Measurements from ENCODE around the gene GOLT1A.
"Not testable (repeated sequence)": the region's sequence is repeated elsewhere in the genome, so short reads cannot be mapped to it uniquely, and the experiment has no call there.

Gene GOLT1A

DNA sequence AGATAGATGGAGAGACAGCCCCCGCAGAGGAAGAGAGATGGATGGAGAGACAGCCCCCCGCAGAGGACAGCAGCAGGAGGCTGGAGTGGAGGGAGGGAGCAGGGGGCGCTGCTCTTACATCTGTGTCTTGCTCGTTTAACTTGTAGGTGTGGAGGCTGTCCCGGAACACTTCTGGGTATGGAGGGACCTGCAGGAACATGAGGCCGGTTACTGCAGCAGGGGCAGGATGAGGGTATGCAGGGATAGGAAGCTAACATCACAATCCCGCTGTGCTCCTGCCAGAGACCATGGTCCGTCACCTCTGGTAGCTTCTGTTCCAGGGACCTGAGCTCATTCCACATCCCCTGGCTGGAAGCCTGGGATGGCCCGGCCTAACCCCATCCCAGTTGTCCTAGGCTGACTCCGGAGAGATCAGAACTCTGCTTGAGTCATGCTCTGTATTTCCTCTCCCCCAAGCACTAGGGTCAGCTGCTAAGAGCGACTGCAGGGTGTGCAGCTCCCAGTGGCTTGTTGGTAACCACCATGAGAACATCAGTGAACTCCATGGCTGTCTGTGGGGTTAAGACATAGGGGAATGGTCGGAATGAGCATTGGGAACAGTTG lies 36.7 kb upstream of the GOLT1A start:
- no peak overlapping the region for H3K4me3 ChIP-seq (ENCODE audit: low read length)
- DNase-seq (ENCODE audit: low read depth, low spot score): no peak

DNA sequence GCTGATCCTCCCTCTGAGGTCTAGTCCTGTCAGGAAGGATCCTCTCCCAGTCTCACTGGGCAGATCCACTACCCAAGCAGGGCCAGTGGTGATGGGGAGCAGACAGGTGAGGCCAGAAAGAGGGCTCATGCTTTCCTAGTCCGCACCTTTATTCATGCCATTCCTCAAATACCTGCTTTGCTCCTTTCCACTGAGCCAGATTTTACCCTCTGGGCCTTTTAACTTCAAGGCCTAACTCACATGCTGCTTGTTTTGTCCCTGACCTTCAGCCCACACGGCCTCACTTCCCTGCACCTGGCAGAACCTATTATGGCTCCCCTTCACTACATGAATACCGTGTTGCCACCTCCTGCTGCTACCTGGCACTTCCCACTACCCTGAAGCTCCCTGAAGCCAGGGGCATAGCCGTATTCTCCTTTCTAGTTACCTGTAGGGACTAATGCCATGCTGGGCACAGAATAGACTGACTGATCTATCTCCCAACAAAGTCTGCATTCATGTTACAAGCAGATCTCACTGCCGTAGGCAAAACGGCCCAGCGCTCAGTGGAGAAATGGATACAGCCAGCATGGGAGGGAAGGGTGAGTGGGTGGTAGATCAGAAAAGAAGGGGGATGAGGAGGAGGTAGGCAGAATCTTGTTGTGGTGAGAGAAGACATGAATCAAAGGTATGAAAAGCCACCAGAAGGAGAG lies 36.1 kb upstream of the GOLT1A start:
- no peak for DNase-seq (ENCODE audit: low read depth, low spot score)
- no peak overlapping the region for H3K4me3 ChIP-seq (ENCODE audit: low read length)

DNA sequence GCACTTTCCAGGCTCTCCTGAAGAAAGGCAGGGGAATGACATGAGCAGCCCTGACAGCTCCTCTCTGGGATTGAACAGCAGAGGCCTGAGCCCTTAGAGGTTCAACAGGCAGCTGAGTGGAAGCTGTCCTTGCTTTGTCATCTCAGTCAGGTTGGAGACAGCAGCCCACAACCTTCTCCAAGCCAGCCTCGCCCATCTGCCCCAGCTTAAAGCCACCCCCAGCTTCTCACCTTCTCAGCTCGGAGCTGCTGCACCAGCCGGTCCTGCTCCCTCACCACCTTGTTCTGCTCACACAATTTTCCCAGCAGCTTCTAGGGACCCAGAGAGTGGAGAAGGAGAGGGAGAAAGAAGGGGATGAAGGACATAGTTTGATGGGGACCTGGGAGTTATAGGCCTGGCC lies 35.2 kb upstream of the GOLT1A start:
- DNase-seq (ENCODE audit: low read depth, low spot score): no peak
- no peak overlapping the region for H3K4me3 ChIP-seq (ENCODE audit: low read length)

- H3K4me3 ChIP-seq (ENCODE audit: low read length): no peak overlapping the region
- DNase-seq (ENCODE audit: low read depth, low spot score): no peak
Observed at GRCh38 chr1:204246876-204247275, 33.1 kb upstream of the GOLT1A start.

DNA sequence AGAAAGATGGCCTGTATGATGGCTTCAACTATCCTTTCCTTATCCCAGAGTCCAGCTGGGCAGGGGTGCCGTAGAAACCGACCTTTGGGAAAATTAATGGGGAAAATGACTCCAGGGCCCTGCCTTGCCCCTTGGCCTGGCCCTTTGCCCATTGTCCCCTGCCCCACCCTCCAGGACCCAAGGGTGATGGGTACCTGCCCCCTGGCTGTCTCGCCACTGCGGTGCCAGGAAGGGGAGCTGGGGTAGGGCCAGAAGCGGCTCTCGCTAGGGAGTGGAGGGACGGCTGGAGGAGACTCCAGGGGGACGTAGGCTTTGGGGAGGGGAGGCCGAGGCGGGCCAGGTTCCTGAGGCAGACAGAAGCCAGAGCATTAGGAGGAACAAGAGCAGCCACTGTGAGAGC lies 29.1 kb upstream of the GOLT1A start:
- no peak for DNase-seq (ENCODE audit: low read depth, low spot score)
- no peak overlapping the region for H3K4me3 ChIP-seq (ENCODE audit: low read length)

DNA sequence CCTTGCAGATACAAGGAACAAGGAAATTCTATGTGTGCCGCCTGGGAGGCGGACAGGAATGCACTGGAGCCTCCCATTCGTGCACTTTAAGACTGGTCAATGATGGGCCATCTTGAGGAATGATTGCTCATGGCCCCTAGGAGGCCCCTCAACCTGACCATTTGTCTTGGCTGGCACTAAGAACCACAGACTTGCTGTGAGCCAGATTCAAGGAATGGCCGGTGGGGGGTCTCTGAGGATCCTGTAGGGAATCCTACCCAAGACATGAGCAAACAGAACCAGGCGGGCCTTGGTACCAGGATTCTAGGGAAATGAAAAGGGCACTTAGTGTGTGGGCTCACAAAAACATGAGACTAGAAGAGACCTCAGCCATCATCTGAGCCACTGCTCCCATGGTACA lies 28.1 kb upstream of the GOLT1A start:
- H3K4me3 ChIP-seq (ENCODE audit: low read length): no peak overlapping the region
- DNase-seq (ENCODE audit: low read depth, low spot score): no peak

- DNase-seq (ENCODE audit: low read depth, low spot score): peak; percentile 28
- H3K4me3 ChIP-seq (ENCODE audit: low read length): no peak overlapping the region
Observed at GRCh38 chr1:204241050-204241449, 27.3 kb upstream of the GOLT1A start.

GRCh38 chr1:204240233-204240632 lies 26.4 kb upstream of the GOLT1A start:
- no peak for DNase-seq (ENCODE audit: low read depth, low spot score)
- no peak overlapping the region for H3K4me3 ChIP-seq (ENCODE audit: low read length)

- DNase-seq (ENCODE audit: low read depth, low spot score); H3K4me3 ChIP-seq (ENCODE audit: low read length): not testable (repeated sequence)
Observed at GRCh38 chr1:204239401-204239800, 25.6 kb upstream of the GOLT1A start.

- not testable (repeated sequence) for DNase-seq (ENCODE audit: low read depth, low spot score)
Observed at GRCh38 chr1:204238520-204238919, 24.7 kb upstream of the GOLT1A start.

GRCh38 chr1:204237515-204237914 lies 23.7 kb upstream of the GOLT1A start:
- DNase-seq (ENCODE audit: low read depth, low spot score); H3K4me3 ChIP-seq (ENCODE audit: low read length): not testable (repeated sequence)

More at GRCh38 chr1:204238520-204238919, 24.7 kb upstream of the GOLT1A start:
- H3K4me3 ChIP-seq (ENCODE audit: low read length): not testable (repeated sequence)

- no peak for DNase-seq (ENCODE audit: low read depth, low spot score)
- H3K4me3 ChIP-seq (ENCODE audit: low read length): no peak overlapping the region
Observed at GRCh38 chr1:204232526-204232925, 18.7 kb upstream of the GOLT1A start.

GRCh38 chr1:204230211-204230610 lies 16.4 kb upstream of the GOLT1A start:
- H3K4me3 ChIP-seq (ENCODE audit: low read length): no peak overlapping the region
- no peak for DNase-seq (ENCODE audit: low read depth, low spot score)

DNA sequence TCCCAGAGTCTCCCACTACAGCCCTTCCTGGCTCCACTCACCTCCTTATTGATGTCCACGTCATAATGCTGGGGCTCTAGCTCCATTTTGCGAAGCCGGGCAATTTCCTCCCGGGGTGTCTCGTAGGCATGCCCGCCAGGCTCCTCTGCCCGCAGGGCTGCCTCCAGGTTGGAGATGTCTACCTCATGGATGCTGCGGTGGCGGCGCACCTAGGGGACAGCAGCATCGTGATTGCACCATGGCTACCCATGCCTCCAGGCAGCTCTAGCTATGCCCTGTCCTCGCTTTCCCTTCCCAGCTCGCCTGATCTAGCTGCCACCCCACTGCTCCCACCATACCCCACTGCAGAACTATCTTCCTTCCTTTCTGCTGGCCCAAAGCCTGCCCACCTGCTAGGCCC lies 15.1 kb upstream of the GOLT1A start:
- no peak for DNase-seq (ENCODE audit: low read depth, low spot score)
- no peak overlapping the region for H3K4me3 ChIP-seq (ENCODE audit: low read length)

- no peak overlapping the region for H3K4me3 ChIP-seq (ENCODE audit: low read length)
- DNase-seq (ENCODE audit: low read depth, low spot score): no peak
Observed at GRCh38 chr1:204227996-204228785, 14.4 kb upstream of the GOLT1A start.

GRCh38 chr1:204227351-204227750 lies 13.6 kb upstream of the GOLT1A start:
- DNase-seq (ENCODE audit: low read depth, low spot score): no peak
- no peak overlapping the region for H3K4me3 ChIP-seq (ENCODE audit: low read length)

DNA sequence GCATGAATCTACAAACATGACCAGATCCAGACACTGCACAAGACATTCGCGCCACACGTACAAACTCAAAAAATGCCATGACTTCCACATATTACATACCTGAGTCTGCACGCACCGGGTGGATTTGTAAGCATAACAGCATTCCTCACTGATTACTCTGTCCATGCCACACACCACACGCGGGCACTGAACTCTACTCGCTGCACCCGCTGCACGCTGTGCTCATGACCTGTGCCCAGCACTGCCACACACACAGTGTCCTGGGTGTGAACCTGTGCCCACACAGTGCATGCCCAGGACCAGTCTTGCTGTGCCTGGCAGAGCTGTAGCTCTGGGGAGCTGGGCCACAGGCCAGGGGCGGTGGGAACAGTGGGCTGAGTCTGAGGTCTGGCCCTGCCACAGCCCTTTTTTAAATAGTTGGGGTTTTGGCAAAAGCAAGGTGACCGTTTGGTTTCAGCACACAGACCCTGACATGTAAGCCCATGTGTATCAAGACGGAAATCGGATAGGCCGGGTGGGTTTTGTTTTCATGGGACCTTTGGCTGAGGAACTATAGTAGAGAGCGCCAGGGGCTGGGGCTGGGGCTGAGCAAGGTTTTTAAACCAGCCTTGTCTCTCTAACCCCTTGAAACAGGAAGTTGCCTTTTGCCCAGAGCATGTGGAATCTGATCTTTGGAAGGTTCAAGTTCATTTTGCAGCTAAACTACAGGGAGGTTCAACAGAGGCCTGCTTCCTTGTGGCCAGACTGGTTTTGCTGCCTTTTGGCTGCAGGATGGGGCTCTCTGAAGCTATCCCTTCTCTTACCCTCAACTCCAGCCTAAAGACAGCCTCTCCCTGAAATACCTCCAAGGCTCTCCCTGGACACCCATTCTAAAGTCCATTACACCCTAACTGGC lies 12.3 kb upstream of the GOLT1A start:
- no peak for DNase-seq (ENCODE audit: low read depth, low spot score)
- H3K4me3 ChIP-seq (ENCODE audit: low read length): no peak overlapping the region

DNA sequence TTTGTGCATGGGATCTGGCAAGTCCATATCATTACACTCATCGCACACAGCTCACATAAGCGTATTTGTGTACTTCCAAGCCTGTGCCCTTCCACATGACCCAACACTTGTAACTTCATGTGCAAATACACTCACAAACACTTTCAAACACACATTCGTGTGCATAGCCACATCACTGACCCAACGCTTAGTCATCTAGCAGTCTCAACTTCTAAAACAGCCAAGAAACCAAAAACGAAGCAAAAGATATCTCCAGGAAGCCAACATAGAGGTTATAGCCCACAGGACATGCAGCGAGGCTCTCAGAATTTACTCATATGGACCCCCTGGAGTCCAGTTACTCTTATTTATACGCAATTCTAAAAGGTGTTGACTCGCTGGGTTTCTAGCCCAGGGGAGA lies 10.9 kb upstream of the GOLT1A start:
- H3K4me3 ChIP-seq (ENCODE audit: low read length): no peak overlapping the region
- no peak for DNase-seq (ENCODE audit: low read depth, low spot score)

GRCh38 chr1:204223129-204223860 lies 9.5 kb upstream of the GOLT1A start:
- H3K4me3 ChIP-seq (ENCODE audit: low read length): no peak overlapping the region
- DNase-seq (ENCODE audit: low read depth, low spot score): no peak

Data from Jurkat, Clone E6-1 (cell line).